ENCODE data around the gene CCDC187. TPM values are rescaled to one million over a fixed set of nuclear protein-coding genes. Genes with fewer than 3 reads are reported as not detected.
"Not testable (repeated sequence)": the region's sequence is repeated elsewhere in the genome, so short reads cannot be mapped to it uniquely, and the experiment has no call there.

Gene CCDC187
- not detected in 2 replicates for total RNA-seq

DNA sequence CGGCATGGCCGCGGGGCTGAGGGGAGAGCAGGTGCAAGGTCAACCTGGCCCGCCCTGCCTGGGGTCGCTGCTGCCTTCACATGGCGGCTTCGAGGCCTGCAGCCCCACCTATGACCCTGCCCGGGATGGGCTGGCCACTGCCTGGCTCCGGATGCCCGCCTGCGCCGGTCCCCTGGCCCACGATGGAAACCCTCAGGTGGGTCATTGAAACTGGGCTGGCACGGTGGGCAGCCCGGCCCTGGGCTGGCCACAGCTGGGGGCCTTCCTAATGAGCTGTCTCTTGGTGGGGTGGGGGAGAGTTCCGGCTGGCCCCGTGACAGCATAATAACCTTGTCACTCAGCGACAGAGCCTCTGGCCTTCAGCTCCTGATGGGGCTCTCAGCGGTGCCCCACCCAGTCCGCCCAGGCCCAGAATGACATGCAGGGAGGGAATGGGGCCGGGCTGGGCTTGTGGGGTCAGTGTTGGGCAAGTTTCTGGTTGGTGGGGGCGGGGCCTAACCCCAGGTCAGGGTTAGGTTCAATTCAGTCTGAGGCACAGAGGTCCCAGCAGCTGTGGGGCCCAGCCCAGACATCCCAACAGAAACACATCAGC, at the start of gene CCDC187:
TSS of gene CCDC187 (minus strand) at position 270 of the 592 bp plus-strand sequence. CDS start at position 6, 264 bp downstream.
- no peak for DNase-seq (ENCODE audit: low read depth)

DNA sequence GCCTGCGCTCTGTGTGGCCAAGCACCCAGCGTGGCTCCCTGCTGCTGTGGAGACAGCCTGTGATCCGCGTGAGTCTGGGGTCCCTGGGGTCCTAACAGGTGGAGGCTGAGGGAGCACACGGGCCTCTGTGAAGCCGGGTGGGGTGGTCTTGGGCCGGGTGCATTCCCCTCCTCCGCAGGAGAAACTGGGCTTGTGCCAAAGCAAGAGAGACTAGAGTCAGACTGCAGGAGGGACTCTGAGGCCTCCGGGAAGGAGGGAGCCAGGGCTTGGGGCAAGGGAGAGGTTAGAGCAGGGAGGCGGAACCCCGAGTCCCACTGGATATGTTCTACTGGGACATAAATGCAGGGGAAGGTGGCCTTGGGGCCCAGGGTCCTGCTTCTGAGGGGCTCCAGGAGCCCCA, 49.2 kb upstream of the CCDC187 start:
- no peak for DNase-seq (ENCODE audit: low read depth)

DNA sequence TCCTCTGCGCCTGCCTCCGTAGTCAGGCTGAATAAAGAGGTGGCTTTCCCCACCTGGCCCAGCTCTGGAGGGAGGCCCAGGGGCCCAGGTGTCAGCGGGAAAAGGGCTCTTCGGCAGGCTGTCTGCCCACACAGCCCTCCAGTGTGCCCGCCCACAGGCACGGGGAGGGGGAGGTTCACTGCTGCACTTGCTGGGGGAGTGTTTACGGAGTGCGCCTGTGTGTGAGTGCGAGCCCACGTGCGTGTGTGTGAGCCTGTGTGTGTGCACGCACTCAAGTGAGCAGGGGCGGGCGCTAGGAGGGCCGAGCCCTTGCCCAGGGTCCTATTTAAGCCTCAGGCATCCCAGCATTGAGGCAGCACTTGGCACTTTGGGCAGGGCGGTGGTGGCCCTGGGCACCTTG, 48.8 kb upstream of the CCDC187 start:
- no peak for DNase-seq (ENCODE audit: low read depth)

DNA sequence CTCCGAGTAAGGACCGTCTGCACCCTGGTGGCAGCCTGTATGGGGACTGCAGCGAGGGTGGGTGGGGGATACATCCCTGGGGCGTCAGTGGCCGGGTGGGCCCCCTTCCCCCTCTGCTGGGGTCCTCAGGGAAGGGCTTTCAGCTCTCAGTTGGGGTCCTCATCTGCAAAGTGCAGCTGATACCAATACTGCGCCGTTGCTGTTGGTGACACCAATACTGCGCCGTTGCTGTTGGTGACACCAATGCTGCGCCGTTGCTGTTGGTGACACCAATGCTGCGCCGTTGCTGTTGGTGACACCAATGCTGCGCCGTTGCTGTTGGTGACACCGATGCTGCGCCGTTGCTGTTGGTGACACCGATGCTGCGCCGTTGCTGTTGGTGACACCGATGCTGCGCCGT, 48.0 kb upstream of the CCDC187 start:
- DNase-seq (ENCODE audit: low read depth): not testable (repeated sequence)

DNA sequence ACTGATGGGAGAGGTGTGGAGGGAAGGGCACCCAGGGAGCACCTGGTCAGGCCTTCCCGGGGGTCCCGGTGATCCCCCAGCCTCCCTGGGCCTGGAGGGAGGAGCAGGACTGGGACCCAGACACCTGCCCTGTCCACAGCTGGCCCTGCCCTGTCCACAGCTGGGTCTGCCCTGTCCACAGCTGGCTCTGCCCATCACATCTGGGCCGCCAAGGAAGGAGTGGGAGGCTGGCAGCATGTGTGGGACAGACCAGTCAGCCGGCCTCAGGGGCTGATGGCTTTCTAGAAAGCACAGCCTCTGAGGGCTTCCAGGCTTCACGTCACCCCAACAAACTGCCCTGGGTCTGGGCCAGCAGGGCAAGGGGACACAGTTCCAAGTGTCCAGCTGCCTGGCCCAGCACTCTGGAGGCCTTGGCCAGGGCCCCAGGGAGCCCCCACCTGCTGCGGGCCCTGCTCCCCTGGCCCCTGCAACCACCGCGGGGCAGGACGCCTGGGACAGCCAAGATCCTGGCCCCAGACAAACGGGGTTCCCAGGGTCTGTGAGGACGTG, 47.4 kb upstream of the CCDC187 start:
- DNase-seq (ENCODE audit: low read depth): no peak

DNA sequence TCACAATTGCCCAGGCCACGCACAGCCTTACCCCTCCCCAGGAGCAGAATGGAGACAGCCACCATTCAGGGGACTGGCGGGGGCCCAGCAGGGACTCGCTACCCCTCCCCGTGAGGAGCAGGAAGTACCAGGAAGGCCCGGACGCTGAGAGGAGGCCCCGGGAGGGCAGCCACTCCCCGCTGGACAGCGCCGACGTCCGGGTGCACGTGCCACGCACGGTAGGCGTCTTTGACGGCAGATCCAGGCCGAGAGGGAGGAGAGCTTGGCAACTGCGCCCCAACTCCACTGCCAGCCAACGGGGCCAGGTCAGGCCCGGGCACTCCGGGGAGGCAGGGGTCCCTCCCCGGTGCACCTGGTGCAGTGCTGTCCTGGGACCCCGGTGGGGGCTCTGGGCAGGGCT, 45.7 kb upstream of the CCDC187 start:
- DNase-seq (ENCODE audit: low read depth): no peak

DNA sequence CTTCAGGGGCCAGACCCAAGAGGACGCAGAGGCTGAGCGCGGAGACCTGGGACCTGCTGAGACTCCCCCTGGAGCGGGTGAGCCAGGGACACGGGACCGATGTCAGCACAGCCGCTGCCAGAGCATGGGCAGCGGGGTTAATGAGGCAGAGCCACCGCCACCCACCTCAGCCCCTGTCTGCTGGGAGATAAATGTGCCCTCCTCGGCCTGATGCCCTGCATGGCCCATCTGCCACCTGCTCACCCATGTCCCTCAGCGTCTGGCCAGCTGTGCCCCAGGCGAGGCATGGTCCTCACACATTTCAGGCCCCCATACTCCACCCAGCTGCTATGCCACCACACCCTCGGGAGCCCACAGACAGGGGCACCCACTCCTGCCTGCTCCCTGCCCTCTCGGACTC, 44.8 kb upstream of the CCDC187 start:
- DNase-seq (ENCODE audit: low read depth): no peak

DNA sequence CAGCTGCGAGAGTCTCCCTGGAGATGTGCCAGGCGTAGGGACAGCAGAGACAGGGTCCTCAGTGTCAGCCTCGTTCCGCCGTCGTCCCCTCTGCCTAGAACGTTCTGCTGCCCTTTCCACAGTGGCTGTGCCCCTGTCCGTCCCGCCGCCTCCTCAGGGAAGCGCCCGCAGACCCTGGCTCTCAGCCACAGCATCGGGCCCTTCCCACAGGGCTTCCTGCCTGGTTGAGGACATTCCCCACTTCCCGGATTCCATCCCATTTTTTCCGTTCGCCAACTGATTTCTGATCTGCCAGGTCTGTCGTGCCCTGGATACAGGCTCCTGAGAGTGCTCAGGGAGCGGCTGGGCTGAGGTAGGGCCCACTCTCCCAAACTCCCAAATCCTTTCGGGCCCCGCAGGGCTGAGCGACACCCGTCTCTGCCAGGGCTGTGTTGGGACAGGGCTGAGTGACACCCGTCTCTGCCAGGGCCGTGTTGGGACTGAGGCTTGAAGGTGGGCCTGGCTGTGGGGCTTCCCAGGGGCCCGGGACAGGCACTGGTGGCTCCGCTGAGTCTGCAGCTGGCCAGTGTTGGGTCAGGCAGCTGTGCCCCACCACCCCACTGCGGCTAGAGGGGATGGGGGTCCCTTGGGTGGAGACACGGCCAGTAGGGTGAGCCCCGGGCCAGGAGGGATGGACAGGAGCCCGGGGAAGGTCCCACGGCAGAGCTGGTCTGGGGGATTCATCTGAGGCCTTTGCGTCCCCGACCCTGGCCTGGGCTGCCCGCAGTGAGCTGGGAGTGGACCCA, 43.8 kb upstream of the CCDC187 start:
- DNase-seq (ENCODE audit: low read depth): no peak

DNA sequence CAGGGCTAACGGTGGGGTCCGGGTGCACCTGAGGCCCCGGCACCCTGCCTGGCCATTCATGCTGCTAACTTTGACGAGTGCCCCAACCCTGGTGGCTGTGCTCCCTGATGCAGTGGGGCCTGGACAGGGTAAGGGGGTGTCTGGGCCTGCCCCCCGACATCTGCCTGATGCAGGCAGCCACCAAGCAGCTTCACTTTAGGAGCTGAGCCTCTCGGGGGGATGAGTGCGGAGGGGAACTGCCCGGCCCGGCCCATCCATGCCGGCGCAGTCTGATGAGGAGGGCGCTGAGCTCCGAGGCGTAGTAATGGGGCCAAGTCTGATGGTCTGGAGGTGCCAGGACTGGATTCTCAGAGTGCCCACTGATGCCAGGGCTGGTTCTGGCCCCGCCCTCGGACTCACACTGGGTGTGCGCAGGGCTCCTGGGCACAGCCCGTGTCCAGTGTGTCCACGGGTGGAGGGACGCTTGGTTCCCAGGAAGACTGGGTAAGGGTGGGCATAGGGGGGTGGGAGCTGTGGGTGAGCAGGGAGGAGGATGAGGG, 43.1 kb upstream of the CCDC187 start:
- DNase-seq (ENCODE audit: low read depth): no peak

DNA sequence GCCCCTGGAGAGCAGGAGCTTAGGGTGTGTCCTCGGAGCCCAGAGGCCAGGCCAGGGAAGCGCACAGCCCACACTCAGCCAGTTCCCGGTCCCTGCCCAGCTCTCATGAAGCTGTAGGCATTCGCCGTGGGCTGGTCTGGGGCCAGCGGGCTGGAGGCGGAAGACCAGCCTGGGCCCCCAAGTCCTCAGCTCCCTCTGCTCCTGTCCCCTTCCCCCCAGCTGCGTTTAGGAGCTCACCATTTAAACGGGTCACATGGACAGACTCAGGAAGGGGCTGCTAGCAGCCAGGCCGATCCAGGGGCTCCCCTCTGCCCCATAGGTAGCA, 42.2 kb upstream of the CCDC187 start:
- no peak for DNase-seq (ENCODE audit: low read depth)

DNA sequence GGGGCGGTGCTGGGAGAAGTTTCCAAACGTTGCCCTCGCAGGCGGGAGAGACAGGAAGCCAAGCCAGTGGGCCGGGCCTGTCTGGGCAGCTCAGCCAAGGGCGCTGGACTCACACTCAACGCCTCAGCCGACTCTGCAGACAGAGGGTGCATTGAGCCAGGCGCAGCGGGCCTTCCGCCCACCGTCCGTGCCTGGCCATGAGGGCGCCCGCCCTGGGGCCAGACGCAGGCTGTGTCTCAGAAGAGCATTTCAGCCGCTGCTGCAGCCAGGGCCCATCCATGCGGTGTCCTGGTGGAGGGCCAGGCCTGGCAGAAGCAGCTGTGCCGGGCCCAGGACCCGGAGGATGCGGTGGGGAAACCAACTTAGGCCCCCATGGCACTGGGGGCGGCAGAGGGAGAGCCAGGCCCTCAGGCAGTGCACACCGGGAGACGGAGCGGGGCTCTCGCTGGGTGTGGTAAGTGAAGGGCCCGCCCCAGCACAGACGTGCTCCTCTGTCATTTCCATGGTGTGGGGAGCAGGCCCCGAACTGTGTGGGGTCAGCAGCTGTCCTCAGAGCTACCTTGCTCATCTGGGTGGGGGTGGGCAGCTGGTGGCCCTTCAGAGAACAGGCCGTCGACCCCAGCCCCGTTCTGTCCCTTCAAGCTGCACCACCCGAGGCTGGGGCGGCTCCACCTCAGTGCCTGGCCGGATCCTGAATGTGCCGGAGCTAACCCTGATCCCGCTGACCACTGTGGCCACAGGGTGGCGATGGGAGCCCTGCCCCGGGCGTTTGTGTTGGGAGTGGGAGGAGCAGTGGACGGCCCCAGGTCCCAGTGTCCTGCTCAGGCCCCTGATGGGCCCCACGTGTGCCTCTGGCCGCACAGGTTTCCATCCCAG, 41.6 kb upstream of the CCDC187 start:
- DNase-seq (ENCODE audit: low read depth): peak; percentile 27

DNA sequence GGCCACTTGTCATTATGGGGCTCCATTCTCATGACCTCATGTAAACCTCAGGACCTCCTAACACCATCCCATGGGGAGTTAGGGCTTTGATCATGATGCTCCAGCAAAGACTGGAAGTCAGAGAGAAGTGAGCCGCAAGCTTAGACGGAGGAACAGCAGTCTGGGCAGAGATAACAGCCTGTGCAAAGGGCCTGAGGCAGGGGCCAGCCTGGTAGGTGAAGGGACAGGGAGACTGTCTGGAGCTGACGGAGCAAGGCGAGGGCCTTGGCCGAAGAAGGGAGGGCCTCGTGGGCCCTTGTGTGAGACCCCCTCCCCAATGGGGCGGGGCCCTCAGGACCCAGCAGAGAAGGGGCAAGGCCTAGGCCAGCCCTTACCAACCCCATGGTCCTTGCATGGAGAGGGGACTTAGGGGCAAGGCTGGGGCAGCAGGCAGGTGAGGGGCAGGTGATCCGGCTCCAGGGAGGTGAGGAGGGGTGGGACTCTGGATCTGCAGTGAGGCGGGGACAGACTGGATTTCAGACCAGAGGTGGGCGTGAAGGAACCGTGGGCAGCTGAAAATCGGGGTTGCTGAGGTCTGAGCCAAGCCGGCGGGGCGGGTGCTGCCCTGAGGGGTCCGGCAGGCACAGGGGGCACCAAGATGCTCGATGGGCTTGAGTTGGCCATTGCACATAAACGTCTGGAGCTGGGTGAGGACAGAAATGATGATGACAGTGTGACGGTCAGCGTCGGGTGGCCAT, 40.8 kb upstream of the CCDC187 start:
- no peak for DNase-seq (ENCODE audit: low read depth)

DNA sequence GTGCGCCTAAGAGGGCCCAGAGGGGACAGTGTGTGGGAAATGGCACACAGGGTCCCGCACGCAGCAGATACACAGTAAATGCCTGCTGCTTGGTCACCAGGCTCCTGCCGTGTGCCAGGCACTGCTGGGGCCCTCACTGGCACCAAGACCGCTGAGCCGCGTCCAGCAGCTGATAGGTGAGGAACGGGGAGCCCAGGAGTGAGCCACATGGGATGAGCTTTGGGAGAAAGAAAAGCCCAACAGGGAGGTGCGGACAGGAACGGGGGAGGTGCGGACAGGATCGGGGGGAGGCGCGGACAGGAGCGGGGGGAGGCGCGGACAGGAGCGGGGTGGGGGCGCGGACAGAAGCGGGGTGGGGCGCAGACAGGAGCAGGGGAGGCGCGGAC, 40.0 kb upstream of the CCDC187 start:
- no peak for DNase-seq (ENCODE audit: low read depth)

DNA sequence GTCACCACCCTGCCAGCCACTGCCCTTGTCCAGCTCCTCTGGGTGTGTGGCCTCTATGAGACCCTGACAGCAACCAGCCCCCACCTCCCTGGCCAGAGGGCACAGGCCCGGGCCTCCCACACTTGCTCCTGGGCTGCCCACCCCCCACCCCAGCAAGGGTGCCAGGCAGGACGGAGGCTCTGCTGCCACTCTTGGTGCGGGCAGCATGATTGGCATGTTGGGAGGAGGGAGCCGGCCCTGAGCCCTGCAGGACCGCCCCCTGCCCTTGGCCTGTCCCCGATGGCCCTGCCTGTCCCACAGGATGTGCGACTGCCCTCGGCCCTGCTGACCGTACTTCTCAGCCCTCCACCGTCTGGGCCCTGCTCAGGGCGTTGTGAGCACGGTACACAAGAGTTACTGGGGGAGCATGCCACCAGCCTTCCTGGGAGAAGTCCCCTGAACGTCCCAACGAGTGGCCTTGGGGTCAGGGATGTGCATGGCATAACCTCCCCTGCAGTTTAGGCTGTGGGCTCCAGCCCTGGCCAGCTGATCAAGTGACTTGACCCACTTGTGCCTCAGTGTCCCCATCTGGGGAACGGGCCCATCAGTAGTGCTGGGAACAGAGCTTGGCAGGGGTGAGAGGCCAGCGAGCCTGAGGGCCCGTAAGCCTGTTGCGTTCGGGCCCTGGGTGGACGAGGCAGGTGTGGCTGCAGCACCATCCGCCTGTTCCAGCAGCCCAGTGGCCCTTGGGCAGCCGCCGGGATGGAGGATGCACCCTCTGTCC, 39.4 kb upstream of the CCDC187 start:
- no peak for DNase-seq (ENCODE audit: low read depth)

DNA sequence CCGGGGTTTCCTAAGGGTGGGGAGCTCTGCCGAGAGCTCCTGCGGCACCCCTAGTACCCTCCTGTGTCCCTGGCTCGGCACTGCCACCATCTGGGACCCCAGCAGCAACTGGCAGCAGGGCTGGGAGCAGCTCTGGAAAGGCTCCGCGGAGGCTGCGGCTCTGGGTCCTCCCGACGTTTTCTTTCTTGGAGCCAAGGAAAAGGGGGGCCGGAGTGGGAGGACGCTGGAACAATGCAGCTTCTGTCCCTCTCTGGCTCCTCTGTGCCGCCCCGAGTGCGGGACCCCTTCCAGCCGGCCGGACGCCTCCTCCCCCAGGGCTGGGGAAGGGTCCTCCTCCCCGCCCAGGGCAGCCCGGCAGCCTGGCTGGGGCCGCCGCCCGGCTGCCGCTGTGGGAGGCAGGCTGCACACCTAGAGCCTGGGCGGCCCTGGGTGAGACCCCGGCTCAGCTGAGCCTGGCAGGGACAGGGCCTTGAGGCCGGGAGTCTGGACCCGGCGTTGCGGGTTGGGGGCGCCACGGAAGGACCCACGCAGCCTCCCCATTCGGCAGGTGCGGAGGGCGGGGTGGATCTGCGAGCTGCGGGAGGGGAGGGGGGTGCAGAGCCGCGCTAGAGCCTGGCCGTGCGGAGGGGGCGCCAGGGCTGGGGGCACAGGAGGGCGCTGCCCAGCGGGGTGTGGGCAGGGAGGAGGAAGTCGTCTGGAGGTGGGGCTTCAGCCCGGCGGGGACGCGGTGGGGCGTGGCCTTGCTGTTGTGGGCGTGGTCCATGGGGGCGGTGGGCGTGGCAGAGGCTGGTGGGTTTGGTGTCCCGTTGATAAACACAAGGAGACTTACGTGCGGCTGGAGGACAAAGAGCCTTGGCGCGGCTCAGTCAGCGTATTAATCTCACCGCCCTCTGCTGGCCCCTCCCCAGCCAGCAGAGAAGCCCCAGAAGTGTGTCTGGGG, 38.6 kb upstream of the CCDC187 start:
- peak; percentile 52 for DNase-seq (ENCODE audit: low read depth)

DNA sequence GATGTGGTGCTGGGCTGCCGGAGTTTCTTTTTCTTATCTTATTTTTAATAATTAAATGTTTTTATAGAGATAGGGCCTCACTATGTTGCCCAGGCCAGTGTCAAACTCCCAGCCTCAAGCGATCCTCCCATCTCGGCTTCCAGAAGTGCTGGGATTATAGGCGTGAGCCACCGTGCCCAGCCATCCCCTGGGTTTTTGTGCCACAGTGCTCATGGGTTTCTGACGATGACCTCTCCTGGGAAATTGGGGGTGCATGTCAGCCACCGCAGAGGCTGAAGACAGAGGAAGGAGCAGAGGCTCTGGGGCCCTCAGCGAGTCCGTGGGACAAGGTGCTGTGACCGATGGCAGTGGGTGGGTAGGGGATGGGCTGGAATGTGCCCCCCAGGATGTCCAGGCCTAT, 37.9 kb upstream of the CCDC187 start:
- DNase-seq (ENCODE audit: low read depth): no peak

DNA sequence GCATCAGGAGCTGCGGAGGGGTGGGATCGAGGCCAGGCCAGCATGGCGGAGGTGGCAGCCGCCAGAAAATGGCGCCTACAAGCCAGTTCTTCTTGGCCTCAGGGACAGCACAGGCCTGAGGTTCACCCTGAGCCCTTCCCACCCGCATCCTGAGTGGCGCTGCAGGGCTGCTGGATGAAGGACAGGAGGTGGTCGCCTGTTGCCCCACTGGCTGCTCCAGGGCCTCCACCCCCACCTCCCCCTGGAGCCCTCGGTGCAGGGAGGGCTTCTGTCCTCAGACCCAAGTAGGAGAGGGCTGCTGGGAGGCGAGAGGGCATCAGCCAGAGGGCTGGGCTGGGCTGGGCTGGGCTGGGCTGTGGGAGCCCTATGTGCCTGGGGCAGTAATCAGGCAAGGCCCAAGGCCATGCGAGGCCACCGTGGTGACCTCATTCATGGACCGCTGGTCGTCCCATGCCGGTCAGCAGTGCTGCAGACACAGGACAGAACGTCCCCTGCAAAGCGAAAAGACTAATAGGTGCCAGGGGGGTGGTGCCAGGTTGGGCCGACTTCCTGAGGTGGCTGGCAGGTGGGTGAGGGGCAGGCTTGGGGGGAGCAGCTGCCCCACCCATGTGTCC, 37.3 kb upstream of the CCDC187 start:
- DNase-seq (ENCODE audit: low read depth): no peak

DNA sequence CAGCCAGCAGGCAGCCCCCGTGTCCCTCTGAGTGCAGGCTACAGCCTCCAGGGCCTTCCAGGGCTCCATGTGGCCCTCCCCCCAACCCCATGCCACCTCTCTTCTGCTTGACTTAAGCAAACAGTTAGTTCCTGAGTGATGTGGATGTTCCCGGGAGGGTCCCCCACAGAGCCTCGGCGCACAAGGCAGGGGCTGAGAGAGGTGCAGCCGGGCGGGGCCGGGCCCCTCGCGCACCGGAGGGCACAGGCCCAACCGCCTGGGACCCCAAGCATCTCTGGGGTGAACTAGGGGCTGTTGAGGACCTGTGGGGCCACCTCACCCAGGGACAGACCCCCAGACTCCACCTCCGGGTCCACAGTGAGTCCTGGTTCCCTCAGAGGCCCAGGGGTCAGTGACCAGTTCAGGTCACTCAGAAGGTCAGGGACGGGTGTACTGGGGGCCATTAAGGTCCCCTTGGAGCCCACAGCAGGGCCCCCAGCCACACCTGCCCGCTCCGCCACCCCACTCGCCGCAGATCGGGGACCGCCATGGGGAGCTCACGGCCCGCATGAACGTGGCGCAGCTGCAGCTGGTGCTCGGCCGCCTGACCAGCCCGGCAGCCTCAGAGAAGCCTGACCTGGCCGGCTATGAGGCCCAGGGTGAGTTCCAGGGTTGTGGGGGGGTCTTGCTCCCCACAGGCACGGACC, 36.6 kb upstream of the CCDC187 start:
- DNase-seq (ENCODE audit: low read depth): no peak

DNA sequence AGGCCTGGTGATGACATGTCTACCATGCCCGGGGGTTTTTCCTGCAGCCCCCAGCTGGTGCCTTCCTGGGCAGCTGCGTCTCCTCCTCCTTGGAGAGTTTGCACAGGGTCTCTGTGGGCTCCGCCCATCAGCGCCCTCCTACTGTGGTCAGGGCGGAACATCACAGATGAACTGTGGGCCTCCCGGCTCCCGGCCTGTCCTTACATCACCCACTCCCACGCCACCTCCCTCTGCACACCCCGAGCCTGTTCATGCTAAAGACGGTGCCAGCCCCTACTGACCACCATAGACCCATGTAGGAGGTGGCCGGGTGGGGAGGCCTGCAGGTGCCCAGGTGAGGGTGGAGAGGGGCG, 36.0 kb upstream of the CCDC187 start:
- no peak for DNase-seq (ENCODE audit: low read depth)
